DMS53 (cell line): ENCODE results near the gene EPM2AIP1.
A peak's percentile ranks its signal among the peaks of the same experiment; 100 is the strongest.
"Not testable (repeated sequence)": the region's sequence is repeated elsewhere in the genome, so short reads cannot be mapped to it uniquely, and the experiment has no call there.

Experiments
- DNase-seq: peaks from one replicate; lab custom pipeline; 2025; lab: John Stamatoyannopoulos, UW

Gene EPM2AIP1

DNA sequence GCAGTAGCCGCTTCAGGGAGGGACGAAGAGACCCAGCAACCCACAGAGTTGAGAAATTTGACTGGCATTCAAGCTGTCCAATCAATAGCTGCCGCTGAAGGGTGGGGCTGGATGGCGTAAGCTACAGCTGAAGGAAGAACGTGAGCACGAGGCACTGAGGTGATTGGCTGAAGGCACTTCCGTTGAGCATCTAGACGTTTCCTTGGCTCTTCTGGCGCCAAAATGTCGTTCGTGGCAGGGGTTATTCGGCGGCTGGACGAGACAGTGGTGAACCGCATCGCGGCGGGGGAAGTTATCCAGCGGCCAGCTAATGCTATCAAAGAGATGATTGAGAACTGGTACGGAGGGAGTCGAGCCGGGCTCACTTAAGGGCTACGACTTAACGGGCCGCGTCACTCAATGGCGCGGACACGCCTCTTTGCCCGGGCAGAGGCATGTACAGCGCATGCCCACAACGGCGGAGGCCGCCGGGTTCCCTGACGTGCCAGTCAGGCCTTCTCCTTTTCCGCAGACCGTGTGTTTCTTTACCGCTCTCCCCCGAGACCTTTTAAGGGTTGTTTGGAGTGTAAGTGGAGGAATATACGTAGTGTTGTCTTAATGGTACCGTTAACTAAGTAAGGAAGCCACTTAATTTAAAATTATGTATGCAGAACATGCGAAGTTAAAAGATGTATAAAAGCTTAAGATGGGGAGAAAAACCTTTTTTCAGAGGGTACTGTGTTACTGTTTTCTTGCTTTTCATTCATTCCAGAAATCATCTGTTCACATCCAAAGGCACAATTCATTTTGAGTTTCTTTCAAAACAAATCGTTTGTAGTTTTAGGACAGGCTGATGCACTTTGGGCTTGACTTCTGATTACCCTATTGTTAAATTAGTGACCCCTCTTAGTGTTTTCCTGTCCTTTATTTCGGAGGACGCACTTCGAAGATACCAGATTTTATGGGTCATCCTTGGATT is 674 bp upstream of the EPM2AIP1 start, which contains the start of gene MLH1:
Gene MLH1 (plus strand): TSS at position 193 of the 958 bp plus-strand sequence. CDS start 30 bp downstream, at position 223.
- DNase-seq, result no peak

DNA sequence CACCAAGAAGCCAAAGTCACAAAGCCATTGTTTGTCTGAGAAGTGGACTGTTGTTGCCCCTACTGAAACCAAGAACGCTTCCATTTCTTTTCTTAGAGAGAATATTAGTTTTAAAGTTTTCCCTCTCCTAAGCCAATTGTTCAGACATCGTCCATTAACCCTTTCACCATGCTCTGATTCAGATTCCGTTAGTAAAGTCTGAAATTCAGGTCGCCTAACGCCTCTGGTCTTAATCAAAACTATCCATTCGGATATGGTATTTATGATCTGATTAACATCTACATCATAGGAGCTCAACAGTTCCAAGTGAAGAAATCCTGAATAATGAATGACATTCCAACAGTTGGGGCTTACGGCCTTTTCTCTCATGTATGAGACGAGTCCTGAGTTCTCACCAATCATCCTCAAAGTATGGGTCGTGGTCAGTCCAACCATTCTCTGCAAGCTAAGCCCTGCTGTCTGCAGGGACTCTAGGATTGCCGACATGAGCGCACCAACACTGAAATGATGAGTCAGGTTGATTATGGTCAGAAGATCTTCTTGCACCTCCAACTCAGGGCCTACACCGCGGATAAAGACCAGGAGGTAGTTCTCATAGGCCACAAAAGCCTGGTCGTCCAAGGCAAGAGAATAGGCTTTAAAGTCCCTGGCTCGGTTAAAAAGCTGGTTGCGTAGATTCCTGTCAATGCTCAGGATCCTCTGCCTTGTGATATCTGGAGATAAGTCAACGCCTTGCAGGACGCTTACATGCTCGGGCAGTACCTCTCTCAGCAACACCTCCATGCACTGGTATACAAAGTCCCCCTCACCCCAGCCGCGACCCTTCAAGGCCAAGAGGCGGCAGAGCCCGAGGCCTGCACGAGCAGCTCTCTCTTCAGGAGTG is 767 bp downstream of the EPM2AIP1 start:
- DNase-seq, result no peak

DNA sequence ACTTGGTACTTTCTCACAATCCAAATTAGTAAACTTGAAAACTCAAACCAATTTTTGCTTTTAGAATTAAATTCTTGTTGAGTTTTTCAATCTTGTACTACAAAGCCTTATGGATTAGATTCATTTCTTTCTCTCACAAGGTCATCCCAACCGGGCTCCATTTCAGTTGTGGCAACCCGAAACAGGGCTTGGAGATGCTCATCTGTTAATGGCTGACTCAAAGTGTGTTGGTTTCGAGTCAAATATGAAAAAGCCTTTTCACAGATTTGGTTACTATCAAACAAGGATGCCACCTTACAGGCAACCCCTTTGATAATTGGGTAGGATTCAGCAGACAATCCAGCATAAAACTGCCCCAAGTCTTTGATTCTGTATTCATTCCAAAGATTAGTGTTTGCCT is 1.8 kb downstream of the EPM2AIP1 start:
- DNase-seq, result no peak

DNA sequence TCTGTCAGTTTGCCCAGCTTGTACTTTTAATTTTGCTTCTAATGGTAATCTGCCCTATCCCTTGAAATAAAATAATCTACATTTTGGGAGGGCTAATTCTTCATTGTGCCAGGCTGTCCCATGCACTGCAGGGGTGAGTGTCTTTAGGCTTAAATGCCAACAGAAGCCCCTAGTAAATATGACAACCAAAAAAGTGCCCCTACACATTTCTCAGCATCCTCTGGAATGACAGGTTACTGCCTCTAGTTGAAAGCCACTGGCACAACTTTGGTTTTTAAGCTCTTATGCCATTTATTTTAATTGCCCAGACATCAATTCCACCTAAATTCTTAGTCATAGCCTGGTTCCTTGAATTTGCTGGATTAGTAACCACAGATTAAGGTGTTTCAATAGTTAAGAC is 3.4 kb downstream of the EPM2AIP1 start:
- DNase-seq, result no peak

DNA sequence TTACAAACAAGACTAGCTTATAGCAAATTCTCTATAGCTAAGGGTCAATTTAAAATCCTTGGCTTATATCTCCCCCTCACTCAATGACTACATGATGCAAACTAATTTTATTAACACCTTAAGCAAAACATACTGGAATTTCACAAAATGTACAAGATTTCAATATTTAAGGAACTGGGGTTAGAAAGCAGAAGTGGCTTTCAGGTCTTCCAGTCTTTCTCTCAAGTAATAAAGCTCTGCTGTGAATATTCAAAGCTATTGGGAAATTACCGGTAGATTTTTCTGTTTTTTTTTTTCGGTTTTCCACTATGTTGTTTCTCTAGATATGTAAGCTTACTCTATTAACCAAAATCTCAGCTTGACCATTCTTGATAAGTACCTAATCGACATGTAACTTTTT is 3.9 kb downstream of the EPM2AIP1 start:
- DNase-seq, result no peak

DNA sequence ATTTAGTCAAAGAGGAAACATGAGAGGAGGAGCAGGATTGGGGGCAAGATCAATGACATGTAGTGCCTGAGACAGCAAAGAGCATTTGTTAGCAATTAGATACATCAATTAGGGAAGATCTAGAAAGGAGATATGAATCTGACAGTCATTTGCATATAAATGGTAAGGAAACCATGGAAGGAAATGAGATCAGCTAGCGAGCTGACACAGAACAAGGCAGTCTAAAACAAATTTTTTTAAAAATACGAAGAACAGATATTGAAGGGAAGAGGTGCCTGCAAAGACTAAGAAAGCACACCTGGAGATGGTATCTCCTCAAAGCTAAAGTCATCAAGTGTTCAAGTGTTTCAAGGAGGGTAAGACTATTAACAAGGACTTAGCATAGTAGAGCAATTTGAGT is 4.6 kb downstream of the EPM2AIP1 start:
- no peak for DNase-seq

DNA sequence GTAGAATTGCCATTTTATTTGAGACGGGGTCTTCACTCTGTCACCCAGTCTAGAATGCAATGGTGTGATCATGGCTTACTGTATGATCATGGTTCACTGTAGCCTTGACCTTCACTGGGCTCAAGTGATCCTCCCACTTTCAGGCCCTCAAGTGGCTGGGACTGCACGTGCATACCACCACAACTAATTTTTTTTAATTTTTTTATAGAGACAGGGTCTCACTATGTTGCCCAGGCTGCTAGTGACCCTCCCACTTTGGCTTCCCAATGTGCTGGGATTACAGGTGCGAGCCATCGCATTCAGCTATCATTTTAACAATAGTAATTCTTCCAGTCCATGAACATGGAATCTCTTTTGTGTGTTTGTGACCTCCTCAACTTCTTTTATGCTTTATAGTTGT is 11.9 kb downstream of the EPM2AIP1 start:
- DNase-seq, result no peak

DNA sequence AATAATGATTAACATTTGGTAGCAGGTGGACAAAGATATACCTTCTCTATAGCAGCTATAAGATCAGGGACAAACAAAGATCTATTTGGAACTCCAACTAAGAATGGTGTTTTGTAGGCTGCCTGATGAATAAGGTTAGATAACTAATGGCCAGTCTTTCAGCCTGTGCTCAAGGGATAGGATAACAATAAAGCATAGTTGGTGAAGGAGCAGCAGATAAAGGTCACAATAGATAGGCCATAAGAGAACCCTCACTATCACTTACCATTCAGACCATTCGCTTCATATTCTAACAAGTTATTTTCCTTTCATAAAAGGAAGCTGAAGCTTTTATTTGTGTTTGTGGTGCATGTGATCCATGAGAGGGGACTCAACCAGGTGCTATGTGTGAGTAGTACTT is 19.8 kb downstream of the EPM2AIP1 start:
- DNase-seq, result no peak

DNA sequence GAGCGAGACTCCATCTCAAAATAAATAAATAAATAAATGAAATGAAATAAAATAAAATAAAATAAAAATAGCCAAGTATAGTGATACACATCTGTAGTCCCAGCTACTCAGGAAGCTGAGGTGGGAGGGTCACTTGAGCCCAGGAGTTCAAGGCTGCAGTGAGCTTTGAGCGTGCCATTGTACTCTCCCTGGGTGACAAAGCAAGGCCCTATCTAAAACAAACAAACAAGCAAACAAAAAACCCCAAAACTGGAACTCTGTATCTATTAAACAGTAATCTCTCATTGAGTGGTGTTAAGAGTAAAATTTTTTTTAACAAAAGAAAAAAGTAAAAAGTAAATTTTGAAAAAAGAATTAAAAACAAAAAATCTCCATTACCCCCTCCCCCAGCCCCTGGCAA is 20.8 kb downstream of the EPM2AIP1 start:
- no peak for DNase-seq

DNA sequence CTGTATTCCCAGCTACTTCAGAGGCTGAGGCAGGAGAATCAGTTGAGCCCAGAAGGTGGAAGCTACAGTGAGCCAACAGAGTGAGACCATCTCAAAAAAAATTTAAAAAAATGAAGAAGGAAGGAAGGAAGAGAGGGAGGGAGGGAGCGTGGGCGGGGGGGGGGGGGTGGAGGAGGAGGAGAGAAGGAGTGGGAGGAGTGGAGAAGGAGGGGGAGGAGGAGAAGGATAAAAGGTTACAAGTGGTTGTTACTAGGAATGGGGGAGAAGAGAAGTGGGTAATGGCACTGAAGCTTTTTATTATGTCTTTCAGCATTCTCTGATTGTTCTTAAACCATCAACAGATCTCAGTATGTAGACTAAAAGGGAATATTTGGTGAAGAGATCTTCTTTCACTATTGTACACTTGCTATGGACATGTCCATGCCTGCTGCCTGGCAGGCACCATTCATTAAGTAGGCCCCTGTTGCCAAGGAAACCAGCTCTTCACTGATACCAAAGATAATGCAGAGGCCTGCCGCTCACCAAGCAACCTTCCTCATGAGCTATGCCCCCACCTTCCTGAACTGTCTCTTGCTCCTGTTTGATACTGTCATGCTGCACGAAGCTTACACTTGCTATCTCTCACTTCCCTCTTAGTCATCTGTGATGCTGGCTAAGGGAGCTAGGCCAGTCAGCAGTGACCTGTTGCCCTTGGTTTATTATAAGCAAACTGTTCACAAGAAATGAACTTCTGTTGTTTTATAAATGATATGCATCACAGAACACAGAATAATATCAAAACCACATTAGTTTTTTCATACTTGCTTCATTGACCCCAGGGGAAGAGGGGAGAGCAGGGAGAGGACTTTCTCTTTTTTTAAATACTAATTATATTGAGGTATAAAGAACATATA is 23.1 kb downstream of the EPM2AIP1 start:
- peak; percentile 92 for DNase-seq

DNA sequence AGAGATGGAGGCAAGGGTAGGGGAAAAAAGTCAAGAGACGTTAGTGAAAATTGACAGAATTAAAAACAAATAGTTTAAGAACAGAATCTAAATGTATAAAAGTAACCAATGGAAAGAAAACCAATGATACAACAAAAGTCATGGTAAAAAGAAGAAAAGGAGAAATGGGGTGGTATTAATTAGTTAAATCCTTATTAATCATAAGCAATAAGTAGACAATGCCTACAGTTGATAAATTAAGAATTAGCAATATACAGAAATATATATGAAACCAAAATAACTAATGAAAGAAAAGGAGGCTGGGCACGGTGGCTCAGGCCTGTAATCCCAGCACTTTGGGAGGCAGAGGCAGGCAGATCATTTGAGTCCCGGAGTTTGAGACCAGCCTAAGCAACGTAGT is 23.8 kb downstream of the EPM2AIP1 start:
- DNase-seq, result no peak

DNA sequence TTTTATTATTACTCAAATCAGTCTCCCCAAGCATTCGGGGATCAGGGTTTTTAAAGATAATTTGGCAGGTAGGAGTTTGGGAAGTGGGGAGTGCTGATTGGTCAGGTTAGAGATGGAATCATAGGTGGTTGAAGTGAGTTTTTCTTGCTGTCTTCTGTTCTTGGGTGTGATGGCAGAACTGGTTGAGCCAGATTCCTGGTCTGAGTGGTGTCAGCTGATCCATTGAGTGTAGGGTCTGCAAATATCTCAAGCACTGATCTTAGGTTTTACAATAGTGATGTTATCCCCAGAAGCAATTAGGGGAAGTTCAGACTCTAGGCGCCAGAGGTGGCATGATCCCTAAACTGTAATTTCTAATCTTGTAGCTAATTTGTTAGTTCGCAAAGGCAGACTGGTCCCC is 27.5 kb downstream of the EPM2AIP1 start:
- DNase-seq, result peak; percentile 76

DNA sequence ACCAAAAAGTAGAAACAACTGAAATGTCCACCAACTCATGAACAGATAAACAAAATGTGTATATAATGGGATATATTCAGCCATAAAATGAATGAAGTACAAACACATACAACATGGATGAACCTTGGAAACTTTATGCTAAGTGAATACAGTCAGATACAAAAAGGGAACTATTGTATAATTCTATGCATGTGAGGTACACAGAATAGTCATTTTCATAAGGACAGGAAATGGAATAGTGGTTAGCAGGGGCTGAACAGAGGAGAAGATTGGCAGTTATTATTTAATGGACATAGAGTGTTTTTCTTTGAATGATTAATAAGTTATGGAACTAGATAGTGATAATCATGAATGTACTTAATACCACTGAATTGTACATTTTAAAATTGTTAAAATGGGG is 28.1 kb downstream of the EPM2AIP1 start:
- DNase-seq, result no peak

DNA sequence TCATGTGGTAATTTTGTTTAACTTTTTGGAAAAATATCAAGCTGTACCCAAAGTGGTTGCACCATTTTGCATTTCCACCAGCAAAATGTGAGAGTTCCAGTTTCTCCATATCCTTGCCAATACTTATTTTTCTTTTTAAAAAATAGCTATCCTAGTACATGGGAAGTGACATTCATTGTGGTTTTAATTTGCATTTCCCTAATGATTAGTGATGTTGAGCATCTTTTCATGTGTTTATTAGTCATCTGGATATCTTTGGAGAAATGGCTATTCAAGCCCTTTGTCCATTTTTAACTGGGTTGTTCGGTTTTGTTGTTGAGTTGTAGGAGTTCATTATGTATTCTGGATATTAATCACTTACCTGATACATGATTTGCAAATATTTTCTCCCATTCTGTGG is 28.6 kb downstream of the EPM2AIP1 start:
- DNase-seq, result no peak

DNA sequence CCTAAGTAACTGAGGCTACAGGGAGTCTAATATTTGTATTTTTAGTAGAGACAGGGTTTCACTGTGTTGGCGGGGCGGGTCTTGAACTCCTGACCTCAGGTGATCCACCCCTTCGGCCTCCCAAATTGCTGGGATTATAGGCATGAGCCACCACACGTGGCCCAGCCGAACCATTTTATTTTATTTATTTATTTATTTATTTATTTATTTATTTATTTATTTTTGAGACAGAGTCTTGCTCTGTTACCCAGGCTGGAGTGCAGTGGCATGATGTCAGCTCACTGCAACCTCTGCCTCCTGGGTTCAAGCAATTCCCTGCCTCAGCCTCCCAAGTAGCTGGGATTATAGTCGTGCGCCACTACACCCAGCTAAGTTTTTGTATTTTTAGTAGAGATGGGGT is 29.9 kb downstream of the EPM2AIP1 start:
- not testable (repeated sequence) for DNase-seq

DNA sequence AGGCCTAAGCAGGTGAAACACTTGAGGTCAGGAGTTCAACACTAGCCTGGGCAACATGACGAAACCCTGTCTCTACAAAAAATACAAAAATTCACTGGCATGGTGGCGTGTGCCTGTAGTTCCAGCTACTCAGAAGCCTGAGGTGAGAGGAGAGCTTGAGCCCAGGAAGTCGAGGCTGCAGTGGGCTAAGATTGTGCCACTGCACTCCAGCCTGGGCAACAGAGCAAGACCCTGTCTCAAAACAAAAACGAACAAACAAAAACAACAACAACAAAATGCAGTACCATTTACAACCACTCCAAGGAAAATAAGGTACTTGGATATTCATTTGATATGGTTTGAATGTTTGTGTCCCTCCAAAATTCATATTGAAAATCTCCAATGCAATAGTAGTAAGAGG is 32.4 kb downstream of the EPM2AIP1 start:
- no peak for DNase-seq

DNA sequence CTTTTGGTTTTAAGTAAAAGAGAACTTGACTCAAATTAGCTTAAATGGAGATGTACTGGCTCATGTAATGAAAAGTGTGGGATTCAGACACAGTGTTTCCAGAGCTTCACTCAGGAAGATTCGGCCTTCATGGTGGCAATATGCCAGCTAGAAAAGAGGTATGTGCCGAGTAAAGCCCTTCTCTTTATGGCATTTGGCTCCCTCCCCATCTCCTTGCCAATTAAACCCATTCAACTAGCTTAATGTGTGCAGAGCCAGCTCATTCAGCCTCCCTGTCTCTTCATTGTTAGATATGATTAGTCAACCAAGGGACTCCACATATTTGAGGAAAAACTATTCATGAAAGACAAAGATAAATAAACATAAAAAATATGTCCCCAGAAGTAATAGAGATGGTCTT is 33.1 kb downstream of the EPM2AIP1 start:
- no peak for DNase-seq

DNA sequence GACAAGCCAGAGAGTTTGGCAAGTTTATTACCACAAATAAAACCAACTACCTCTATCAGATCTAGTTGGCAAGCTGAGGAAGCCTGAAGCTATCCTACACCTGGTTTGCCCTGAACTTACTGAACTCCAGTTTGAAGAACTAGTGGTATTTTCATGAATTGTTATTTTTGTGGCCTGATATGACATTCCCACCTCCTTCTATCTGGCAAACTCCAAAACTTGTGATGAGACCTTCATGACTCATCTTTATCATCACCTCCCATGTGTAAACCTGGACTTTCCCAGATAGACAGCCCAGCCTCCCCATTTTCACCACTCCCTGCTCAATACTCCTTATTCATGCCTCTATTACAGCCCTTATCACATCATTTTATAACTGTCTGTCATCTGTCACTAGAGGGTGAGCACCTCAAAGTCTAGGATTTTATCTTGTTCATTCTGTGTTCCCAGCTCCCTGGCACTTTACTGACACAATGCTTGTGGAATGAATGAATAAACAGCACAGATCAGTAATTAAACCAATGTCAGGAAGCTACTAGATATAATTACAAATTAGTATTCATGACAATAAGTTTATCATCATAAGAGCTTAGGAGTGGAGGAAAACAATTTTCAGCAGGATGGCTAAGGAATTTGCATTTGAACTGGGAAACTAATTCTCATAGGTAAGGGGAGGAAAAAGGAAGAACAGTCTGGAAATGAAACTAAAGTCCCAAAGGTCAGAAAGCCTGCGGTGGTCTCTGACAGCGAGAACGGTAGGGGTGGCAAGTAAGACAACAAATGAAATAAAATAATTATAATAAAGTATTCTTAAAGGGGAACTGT is 34.9 kb downstream of the EPM2AIP1 start:
- DNase-seq, result peak; percentile 1

DNA sequence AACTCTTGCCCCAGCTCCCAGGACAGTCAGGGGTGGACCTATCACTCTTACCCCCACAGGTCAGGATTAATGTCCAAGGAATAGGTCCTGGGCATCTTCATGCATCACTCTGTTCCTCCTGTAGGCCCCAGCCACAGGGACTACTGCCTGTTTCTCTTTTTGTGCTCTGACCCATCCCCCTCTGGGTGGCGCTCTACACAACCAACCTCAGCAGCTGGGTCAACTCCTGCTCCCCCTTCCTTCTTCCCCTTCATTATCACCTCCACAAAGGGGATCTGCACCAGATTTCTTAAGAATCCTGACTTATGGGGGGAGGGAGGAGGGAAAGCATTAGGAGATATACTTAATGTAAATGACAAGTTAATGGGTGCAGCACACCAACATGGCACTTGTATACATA is 35.9 kb downstream of the EPM2AIP1 start:
- DNase-seq, result no peak

DNA sequence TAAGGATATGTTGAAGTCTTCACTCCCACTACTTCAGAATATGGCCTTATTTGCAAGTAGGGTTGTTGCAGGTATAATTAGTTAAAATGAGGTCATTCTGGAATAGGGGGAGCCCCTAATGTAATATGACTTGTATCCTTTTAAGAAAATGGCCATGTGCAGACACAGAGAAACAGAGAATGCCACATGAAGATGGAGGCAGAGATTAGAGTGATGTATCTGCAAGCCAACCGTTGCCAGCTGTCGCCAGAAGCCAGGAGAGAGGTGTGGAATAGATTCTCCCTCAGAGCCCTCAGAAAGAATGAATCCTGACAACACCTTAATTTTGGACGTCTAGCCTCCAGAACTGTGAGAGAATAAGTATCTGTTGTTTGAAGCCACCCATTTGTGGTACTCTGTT is 36.8 kb downstream of the EPM2AIP1 start:
- no peak for DNase-seq
